Mucosa of rectum (tissue), 2 donors: ENCODE measurements around the gene ENTR1.

ENCODE experiments used
- H3K27ac ChIP-seq, 2 donors: one replicate each; pipeline ENCODE4 v1.7.0; 2013; ENCODE audit warnings: inconsistent platforms in 2 of 2, low read depth in 2 of 2, low read length in 2 of 2
- H3K27me3 ChIP-seq, 2 donors: one replicate each; pipeline ENCODE4 v1.7.0; 2013; ENCODE audit warnings: low read length in 2 of 2; ENCODE audit not compliant: control insufficient read depth in 2 of 2, insufficient read depth in 2 of 2
- H3K36me3 ChIP-seq, 2 donors: one replicate each; pipeline ENCODE4 v1.7.0; 2013; ENCODE audit warnings: low read length in 2 of 2; ENCODE audit not compliant: control insufficient read depth in 2 of 2, insufficient read depth in 2 of 2
- H3K4me1 ChIP-seq, 2 donors: one replicate each; pipeline ENCODE4 v1.7.0; 2013; ENCODE audit warnings: low read length in 2 of 2, mild to moderate bottlenecking in 1 of 2; ENCODE audit not compliant: control insufficient read depth in 2 of 2, insufficient read depth in 2 of 2
- H3K4me3 ChIP-seq, 2 donors: one replicate each; pipeline ENCODE4 v1.7.0; 2013; ENCODE audit warnings: low read length in 2 of 2
- H3K9ac ChIP-seq, 2 donors: one replicate each; pipeline ENCODE4 v1.7.0; 2013; ENCODE audit warnings: low read length in 2 of 2, low read depth in 1 of 2, mild to moderate bottlenecking in 1 of 2
- H3K9me3 ChIP-seq, 2 donors: one replicate each; pipeline ENCODE4 v1.7.0; 2013; ENCODE audit warnings: low read length in 2 of 2; ENCODE audit not compliant: control insufficient read depth in 2 of 2
- donor health status: healthy.
- donor health status: Normal muscosa, but diverticular disease.

Gene ENTR1

DNA sequence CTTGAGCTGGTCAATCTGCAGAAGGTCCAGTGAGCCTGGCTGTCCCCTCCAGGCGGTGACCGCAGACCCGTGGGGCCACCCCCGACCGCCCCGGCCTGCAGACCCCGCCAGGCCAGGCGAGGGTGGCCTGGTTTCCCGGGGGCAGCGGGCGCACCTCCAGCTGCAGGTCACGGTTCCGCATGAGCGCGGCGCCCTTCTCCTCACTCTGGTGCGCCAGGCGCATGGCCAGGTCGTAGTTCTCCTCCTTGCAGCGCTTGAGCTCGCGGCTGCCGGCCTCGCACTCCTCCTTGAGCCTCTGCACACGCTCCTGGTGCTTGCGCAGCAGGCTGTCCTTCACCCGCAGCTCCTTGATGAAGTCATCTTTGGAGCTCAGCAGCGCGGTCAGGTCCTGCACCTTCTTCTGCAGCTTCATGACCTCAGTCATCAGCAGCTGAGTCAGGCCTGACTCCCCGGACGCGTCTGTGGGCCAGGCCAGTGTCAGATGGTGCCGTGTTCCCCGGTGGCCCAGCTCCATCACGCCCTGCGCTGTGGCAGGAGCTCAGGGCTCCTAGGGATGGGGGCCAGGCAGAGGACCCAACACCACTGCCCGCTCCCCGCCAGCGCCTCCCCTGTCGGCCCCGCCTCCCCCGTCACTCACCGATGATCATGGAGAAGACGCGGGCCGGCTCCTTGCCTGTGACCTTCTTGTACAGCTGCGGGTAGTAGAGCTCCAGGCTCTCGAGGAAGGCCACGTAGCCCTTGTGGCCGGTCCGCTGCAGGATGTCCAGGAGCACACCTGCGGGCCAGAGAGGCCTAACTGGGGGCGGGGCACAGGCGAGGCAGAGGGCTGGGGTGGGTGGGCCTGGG lies 39.5 kb downstream of the ENTR1 start:
- H3K9me3 ChIP-seq: no peaks in the 10 kb centered on the region
- H3K36me3 ChIP-seq: no peaks in the 10 kb centered on the region
- no peak overlapping the region for H3K27ac ChIP-seq
- H3K27me3 ChIP-seq: no peaks in the 10 kb centered on the region
- no peak overlapping the region for H3K4me3 ChIP-seq
- no peak overlapping the region for H3K9ac ChIP-seq
- H3K4me1 ChIP-seq: peaks cover 3 to 7% of the 10 kb centered on the region in 2 donors

DNA sequence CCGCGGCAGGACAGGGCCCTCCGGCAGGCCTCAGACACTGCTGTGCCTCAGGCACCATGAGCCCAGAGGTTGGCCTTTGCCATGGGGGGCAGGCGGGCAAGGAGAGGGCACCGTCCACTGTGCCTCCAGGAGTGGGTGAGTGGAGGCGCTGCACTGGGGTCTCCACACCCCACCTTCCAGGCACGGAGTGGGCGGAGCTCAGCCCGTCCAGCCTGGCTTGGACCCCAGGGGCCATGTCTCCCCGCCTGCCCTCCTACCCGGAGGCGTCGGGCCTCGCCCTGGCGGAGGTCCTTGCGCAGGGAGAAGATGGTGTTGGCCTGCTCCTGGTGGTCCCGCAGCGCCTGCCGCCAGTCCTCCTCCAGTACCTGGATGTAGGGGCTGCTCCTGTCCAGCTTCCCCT lies 40.4 kb downstream of the ENTR1 start:
- H3K36me3 ChIP-seq: no peaks in the 10 kb centered on the region
- H3K27me3 ChIP-seq: no peaks in the 10 kb centered on the region
- H3K4me3 ChIP-seq: no peak overlapping the region
- H3K9me3 ChIP-seq: no peaks in the 10 kb centered on the region
- no peak overlapping the region for H3K27ac ChIP-seq
- H3K4me1 ChIP-seq: peaks cover 3 to 7% of the 10 kb centered on the region in 2 donors
- no peak overlapping the region for H3K9ac ChIP-seq

GRCh38 chr9:136368190-136368589 lies 42.2 kb downstream of the ENTR1 start:
- peaks cover 7 to 10% of the 10 kb centered on the region in 2 donors for H3K4me1 ChIP-seq
- H3K36me3 ChIP-seq: no peaks in the 10 kb centered on the region
- no peak overlapping the region for H3K4me3 ChIP-seq
- no peaks in the 10 kb centered on the region for H3K27me3 ChIP-seq
- H3K27ac ChIP-seq: no peak overlapping the region
- H3K9ac ChIP-seq: no peak overlapping the region
- no peaks in the 10 kb centered on the region for H3K9me3 ChIP-seq

- Histone ChIP-seq H3K4me3 (no peak overlapping the region), H3K27ac (no peak overlapping the region), H3K9me3 (no peaks in the 10 kb centered on the region), H3K9ac (no peak overlapping the region), H3K4me1 (peaks cover 7 to 9% of the 10 kb centered on the region in 2 donors), H3K27me3 (no peaks in the 10 kb centered on the region), H3K36me3 (no peaks in the 10 kb centered on the region)
Observed at GRCh38 chr9:136367296-136368145, 42.9 kb downstream of the ENTR1 start.

GRCh38 chr9:136366826-136367225 lies 43.6 kb downstream of the ENTR1 start:
- Histone ChIP-seq H3K36me3 (no peaks in the 10 kb centered on the region), H3K4me1 (peaks cover 4 to 10% of the 10 kb centered on the region in 2 donors), H3K27me3 (no peaks in the 10 kb centered on the region), H3K9me3 (no peaks in the 10 kb centered on the region), H3K27ac (no peak overlapping the region), H3K9ac (no peak overlapping the region), H3K4me3 (no peak overlapping the region)

- no peaks in the 10 kb centered on the region for H3K36me3 ChIP-seq
- no peaks in the 10 kb centered on the region for H3K9me3 ChIP-seq
- no peak overlapping the region for H3K9ac ChIP-seq
- H3K27ac ChIP-seq: no peak overlapping the region
- no peak overlapping the region for H3K4me3 ChIP-seq
- H3K4me1 ChIP-seq: peaks cover 4 to 15% of the 10 kb centered on the region in 2 donors
- H3K27me3 ChIP-seq: no peaks in the 10 kb centered on the region
Observed at GRCh38 chr9:136365775-136366222, 44.6 kb downstream of the ENTR1 start.

- H3K4me1 ChIP-seq: peaks cover 6 to 15% of the 10 kb centered on the region in 2 donors
- no peak overlapping the region for H3K27ac ChIP-seq
- no peaks in the 10 kb centered on the region for H3K27me3 ChIP-seq
- H3K9me3 ChIP-seq: no peaks in the 10 kb centered on the region
- no peaks in the 10 kb centered on the region for H3K36me3 ChIP-seq
- no peak overlapping the region for H3K4me3 ChIP-seq
- H3K9ac ChIP-seq: no peak overlapping the region
Observed at GRCh38 chr9:136364942-136365774, 45.3 kb downstream of the ENTR1 start.

DNA sequence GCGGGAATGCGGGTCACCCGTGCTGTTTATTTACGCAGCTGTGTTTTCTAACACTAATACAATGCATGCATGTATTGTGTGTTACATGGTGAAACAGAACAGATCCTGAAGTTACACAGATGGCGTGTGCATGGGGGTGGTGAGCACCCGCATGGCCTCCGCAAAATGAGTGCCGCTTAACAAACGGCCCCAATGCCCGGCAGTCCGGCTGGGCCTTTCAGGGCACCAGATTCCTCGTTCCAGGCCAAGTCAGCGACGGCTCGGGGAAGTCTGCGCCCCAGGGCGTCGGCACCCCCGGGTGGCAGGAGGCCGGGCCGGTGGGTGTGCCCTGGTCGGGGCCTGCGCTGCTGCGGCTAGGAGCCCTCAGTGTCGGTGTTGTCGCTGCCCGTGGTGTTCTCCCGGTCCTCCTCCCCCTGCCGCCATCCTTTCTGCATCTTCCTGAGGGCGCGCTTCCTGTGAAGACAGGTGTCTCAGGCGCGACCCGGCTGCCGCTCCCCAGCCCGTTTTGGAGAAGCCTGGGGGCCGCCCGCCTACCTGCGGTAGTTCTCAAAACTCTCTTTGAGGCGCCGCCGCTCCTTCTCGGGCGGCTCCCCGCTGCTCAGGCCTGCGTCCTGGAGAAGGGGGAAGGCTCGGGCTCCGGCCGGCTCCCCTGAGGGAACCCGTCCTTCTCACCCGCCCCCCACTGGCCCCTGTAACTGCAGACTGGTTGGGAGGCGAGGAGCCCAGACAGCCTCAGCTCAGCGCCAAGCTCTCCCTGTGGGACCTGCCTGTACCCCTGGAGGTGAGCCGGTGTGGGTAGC lies 46.3 kb downstream of the ENTR1 start:
- H3K4me1 ChIP-seq: peaks cover 6 to 15% of the 10 kb centered on the region in 2 donors
- H3K9me3 ChIP-seq: no peaks in the 10 kb centered on the region
- no peaks in the 10 kb centered on the region for H3K27me3 ChIP-seq
- H3K4me3 ChIP-seq: no peak overlapping the region
- H3K36me3 ChIP-seq: no peaks in the 10 kb centered on the region
- H3K9ac ChIP-seq: peak overlapping the region in 1 of 2 donors; percentile 90
- no peak overlapping the region for H3K27ac ChIP-seq
